NOMO-1 (cell line): Measurements from ENCODE around the gene ATP10B.
A peak's percentile ranks its signal among the peaks of the same experiment; 100 is the strongest.
"Not testable (repeated sequence)": the region's sequence is repeated elsewhere in the genome, so short reads cannot be mapped to it uniquely, and the experiment has no call there.

Source experiments
- DNase-seq, 2 experiments: peaks; one replicate each; lab custom pipeline; 2025; ENCODE audit not compliant: unreplicated experiment in 2 of 2; lab: John Stamatoyannopoulos, UW

Gene ATP10B

DNA sequence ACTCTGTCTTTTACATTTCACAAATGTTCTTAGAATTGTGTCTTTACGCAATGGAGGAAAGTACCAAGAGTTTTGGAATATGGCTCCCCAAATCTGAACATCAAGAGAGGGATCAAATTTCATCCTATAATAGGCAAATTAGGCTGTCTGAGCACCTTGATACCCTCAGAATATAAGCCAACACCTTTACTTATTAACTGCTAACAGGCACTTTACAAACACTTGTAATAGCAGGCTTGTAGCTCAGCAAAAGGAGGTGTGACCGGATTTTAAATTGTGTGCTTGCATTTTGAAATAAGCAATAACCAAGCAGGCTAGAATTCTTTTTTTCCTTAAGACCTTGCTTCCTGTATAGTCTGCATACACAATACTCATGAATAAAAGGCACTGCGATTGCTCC is 92.0 kb downstream of the ATP10B start:
- DNase-seq, result no peak

- DNase-seq, result no peak
These were observed 94.8 kb downstream of the ATP10B start for GRCh38 chr5:160757194-160757593.

GRCh38 chr5:160750938-160751657 is 100.9 kb downstream of the ATP10B start:
- no peak for DNase-seq

GRCh38 chr5:160749682-160750081 is 102.3 kb downstream of the ATP10B start:
- no peak for DNase-seq

DNA sequence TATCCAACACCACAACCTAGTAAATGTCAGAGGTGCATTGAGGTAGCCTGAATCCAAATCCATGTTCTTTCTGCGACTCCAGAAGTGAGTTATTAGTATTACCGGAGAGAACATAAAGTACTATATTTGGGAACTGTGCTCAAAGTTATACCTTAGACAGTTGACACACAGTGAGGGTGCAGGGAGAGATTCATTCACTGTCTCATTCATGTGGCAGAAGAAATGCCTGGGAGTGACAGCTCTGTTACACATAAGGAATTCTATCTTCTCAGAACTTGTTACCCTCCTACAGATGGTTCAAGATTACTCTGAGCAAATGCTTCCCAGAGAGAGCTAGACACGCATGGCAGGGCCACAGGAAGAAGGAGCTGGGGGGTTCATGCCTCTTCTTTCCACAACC is 103.0 kb downstream of the ATP10B start:
- no peak for DNase-seq

DNA sequence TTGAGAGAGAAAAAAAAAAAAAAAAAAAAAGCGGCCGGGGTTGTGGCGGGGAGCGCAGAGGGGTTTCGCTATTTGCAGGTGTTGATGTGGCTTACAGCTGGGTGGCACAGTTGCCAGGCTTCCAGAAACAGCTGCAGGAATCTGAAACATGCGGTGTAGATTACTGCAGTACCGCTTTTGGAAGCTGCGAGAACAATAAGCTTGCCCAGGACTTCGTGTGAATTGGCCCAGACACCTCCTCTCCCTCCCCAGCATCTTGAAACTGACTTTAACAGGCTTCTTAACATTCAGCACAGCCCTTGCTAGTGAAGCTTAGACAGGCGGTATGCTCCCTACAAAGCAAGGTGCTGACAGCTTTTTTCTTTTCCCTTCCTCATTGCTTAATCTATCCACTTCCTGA is 104.0 kb downstream of the ATP10B start:
- no peak for DNase-seq

- DNase-seq, result no peak
These were observed 104.5 kb downstream of the ATP10B start for GRCh38 chr5:160747559-160747958.

DNA sequence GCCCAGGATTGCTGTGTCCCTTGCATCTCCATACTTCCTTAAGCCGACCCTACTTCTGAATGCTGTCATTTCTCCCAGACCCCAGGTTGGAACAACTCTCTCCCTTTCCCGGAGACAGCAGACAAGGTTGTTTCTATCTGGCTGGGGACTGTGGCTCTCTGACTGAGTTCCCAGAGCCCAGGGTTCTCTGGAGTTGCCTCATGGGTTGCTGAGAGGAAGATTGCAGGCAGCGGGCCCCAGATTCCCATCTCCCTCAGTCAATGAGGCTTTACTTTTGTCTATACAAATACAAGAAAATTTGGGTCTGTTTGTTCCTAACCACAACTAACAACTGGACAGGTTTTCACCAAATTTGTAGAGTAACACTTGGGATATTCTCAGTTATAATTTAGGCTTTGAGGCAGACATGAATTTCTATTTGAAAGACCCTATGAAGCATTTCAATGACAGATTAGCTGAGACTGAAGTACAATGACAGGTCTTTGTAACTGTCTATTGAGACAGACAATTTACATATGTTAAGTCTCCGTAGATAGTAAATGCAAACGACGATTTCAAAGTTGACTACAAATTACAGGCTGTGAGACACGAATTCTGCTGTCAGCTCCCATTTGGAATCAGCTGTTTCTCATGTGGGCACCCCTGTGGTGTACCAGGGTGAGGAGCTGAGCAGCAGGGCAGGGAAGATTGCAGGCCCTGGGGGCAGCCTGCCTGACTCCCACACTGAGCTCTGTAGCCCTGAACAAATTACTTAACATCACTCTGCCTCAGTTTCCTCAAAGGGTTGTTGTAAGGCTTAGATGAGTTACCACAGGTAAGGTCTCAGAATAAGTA is 107.5 kb downstream of the ATP10B start:
- no peak for DNase-seq

GRCh38 chr5:160743027-160743426 is 109.0 kb downstream of the ATP10B start:
- DNase-seq, result no peak

- no peak for DNase-seq
These were observed 109.6 kb downstream of the ATP10B start for GRCh38 chr5:160742446-160742845.

- DNase-seq, result no peak
These were observed 124.6 kb downstream of the ATP10B start for GRCh38 chr5:160727296-160727997.

DNA sequence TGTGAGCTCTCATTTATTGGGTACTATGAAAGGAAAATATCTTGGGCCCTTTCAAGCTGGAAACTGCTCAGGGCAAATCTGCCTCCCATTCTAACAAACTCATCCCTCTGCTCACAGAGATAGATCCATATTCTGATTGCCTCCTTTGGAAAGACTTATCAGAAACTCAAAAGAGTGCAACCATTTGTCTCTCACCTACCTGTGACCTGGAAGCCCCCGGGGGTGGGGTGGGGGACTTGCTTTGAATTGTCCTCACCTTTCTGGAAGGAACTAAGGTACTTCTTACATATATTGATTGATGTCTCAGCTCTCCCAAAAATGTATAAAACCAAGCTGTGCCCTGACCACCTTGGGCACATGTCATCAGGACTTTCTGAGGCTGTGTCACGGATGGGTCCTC is 125.3 kb downstream of the ATP10B start:
- DNase-seq, result no peak

DNA sequence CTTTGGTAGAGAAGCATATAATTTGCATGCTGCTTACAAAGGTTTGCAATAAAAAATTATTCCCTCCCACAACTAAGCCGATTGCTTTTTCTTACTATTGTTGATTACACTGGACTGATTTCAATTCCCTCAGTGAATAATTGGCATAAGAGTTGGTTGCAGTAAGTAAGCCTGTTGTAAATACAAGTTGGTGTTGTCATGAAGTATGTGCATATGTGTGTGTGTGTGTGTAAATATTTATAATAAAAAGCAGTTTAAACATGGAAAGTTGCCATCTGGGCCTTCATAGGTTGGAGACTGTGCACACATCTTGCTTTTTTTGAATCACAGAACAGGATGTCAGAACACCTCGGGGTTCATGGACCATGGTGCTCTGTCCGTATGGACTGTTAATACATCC is 131.2 kb downstream of the ATP10B start:
- DNase-seq, result no peak

DNA sequence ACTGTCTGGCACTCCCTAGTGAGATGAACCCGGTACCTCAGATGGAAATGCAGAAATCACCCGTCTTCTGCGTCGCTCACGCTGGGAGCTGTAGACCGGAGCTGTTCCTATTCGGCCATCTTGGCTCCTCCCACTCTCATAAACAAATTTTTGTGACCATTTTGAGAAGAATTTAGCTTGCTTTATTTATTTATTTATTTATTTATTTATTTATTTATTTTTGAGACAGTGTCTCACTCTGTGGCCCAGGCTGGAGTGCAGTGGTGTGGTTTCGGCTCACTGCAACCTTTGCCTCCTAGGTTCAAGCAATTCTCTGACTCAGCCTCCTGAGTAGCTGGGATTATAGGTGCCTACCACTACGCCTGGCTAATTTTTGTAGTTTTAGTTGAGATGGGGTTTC is 136.5 kb downstream of the ATP10B start:
- DNase-seq, result not testable (repeated sequence)

- no peak for DNase-seq
These were observed 148.3 kb downstream of the ATP10B start for GRCh38 chr5:160703547-160704189.

DNA sequence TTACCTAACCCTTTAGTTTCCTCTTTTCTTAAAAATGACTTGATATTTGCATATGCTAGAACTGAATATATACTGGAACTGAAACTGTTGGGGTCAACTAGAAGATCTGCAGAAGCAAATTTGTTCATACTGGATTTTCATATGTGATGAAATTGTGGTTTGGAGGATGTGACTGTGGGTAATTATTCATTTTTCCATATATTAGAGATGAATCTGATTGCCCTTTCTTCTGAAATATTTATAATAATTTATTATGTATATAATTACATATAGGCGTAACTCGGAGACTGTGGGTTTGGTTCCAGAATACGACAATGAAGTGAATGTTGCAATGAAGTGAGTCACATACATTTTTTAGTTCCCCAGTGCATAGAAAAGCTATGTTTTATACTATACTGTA is 149.1 kb downstream of the ATP10B start:
- peak; percentile 90 to 99 for DNase-seq

DNA sequence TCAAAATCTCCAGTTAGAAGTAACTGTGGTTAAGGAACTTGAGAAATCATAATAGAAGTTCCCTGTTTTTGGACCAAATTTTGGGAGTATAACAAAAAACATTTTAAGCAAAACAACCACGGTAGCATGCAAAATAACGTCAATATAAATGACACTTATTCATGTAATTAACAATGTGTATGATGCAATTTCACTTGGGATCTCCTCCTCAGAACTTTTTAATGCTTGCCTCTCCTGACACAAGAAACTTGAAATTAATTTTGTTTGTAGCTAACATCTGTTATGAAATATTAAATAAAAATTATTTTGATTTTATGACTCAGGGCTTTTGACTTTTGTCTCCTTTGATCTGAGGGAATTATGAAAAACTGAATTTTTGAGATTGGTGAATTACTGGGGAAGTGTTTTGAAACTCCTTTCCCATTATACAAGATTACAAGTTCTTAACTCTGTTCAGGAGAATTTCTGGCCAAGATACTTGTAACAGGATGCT is 149.7 kb downstream of the ATP10B start:
- peak; percentile 44 to 57 for DNase-seq

DNA sequence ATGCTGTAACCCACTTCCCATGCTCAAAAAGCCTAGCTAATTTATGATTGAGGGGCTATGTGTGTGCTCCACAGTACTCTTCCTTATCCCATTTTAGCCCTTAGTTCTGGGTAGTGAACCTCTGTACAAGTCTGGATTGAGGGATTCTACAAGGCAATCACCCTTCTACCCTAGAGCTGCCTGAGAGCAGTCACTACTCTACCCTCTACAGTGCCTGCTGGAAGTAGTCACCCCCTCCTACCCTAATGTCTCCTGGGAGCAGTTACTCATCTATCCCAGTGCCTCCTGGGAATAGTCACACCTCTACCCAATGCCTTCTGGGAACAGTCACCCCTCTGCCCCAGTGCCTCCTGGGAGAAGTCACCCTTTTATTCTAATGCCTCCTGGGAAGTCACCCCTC is 150.6 kb downstream of the ATP10B start:
- no peak for DNase-seq

DNA sequence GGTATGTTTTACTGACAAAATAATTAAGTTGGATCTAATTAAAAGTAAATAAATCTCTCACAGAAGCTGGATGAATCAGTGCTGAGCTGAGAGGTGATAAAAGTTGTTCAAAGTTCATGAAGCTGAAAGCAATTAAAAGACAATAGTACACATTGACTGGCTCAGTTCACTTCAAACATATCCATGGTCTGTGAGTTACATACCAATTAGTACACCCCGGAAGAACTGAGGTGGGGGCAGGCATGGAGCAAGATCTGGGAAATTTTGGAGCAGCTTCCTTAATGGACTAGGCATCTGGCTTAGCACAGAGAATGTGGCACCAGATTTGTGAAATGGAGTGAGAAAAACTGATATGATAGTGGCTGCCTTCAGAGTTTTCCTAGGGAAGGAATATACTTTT is 152.7 kb downstream of the ATP10B start:
- no peak for DNase-seq

GRCh38 chr5:160697281-160697680 is 154.7 kb downstream of the ATP10B start:
- DNase-seq, result no peak

DNA sequence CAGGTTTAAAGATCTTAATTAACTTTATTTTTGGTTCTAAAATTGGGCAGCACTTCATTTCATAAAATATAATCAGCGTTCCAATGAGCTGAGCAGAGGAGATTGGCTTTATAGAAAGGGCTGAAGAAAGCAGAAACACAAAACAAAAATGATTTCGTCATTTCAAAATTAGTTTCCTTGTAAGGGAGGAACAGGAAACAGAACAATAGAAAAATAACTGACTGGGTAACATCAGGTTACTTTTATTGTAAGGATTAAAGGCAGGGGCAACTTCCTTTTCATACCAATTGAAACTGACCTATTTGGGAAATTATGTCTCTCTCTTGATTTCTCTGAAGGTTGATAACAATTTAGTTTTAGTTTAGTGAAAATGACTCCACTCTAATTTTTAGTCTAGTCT is 157.1 kb downstream of the ATP10B start:
- DNase-seq, result peak in 1 of 2 experiments; percentile 79
